Fibroblast of skin of left biceps (primary cell): ENCODE measurements around the gene SLC10A1.

Source experiments
- DNase-seq, 2 experiments: peaks; one replicate each; pipeline ENCODE4 v3.0.0-alpha.2; 2013; ENCODE audit warnings: low read depth in 2 of 2

The SLC10A1 gene

DNA sequence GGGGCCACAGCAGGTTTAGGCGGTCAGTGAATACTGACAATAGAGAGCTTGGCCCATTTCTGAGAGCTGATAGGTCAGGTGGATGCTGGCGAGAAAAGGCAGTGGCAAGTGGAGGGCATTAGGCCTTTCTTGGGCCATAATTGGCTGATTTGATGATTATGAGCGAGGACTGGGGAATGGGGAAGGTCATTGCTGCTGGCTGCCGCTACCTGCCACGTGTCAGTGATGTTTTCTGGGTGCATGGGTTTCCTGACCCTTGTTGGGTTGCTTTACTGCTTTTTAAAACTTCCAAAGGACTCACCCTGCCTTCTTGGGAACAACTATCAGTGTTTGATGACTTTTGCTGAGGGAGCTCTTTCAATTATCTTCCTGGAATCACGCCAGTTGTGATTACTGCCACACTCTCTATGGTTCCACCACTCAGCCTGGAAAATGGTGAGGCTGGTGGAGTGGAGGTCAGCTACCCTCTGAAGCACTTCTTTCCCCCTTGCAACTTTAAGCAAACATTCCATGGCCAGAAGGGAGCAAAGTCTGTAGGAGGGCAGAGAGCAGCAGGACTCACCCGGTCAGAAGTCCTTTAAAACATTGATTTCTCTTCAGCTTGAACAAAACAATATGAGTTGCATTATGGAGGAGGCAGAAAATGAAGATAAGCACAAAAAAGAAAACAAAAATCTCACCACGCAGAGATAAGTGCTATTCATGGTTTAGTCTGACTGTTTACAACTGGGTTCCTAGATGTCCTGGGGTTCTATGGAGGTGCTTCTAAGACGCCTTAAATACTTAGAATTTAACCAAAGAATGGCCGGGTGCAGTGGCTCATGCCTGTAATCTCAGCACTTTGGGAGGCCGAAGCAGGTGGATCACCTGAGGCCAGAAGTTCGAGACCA lies 12.1 kb upstream of the SLC10A1 start:
- DNase-seq: no peak

DNA sequence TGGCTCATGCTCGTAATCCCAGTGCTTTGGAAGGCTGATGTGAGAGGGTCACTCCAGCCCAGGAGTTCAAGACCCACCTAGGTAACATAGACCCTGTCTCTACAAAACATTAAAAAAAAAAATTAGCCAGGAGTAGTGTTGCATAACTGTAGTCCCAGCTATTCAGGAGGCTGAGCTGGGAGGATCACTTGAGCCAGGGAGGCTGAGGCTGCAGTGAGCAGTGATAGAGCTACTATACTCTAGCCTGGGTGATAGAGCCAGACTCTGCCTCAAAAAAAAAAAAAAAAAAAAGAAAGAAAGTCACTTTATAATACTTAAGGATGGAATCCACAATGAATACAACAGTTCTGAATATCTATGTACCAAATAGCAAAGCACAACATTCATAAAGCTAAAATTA lies 10.2 kb upstream of the SLC10A1 start:
- no peak for DNase-seq

DNA sequence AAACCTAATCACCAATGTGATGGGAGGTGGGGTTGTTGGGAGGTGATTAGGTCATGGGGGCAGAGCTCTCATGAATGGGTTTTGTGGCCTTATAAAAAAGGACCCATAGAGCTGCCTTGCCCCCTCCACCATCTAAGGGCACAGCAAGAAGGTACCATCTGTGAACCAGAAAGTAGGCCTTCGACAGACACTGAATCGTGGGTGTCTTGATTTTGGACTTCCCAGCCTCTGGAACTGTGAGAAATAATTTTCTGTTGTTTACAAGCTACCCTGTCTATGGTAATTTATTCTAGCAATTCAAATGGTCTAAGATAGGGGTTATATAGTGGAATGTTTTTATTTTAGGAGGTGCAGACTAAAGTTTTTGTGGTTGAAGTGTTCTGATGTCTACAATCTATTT lies 7.9 kb upstream of the SLC10A1 start:
- DNase-seq: no peak

DNA sequence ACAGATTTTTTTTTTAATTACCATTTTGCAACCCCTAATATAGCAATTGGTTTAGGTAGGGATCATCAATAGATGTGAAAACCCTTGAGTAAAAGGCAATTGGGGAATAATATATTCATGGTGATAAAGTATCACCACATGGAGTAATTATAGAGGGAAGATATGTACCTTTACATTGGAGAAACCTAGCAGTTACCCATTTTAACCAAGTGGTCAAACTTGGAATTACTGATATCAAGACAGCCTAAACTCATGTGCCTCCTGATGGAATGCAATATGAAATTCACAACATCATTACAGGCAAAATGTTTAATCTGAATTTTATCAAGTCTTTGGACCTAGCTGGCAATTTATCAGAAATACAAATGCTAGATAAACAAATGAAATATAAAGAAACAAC lies 6.7 kb upstream of the SLC10A1 start:
- no peak for DNase-seq

DNA sequence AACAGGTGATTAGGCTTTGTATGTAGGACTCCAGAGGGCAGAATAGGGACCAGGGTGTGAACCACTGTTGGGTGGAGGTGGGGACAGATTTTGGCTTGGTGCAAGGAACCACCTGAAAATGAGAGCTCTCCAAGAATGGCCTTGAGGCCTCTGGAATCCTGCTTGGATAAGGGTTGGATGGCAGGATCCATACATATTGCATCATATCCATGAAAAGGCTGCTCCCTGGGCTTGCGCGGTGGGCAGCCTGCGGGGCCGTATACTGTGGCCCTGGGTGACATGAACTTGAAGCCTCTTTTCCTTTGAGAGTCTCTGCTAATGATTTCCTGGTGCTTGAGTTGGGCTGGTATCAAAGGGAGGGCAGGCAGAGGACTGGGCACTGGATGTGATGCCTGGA lies 1.3 kb upstream of the SLC10A1 start:
- no peak for DNase-seq

DNA sequence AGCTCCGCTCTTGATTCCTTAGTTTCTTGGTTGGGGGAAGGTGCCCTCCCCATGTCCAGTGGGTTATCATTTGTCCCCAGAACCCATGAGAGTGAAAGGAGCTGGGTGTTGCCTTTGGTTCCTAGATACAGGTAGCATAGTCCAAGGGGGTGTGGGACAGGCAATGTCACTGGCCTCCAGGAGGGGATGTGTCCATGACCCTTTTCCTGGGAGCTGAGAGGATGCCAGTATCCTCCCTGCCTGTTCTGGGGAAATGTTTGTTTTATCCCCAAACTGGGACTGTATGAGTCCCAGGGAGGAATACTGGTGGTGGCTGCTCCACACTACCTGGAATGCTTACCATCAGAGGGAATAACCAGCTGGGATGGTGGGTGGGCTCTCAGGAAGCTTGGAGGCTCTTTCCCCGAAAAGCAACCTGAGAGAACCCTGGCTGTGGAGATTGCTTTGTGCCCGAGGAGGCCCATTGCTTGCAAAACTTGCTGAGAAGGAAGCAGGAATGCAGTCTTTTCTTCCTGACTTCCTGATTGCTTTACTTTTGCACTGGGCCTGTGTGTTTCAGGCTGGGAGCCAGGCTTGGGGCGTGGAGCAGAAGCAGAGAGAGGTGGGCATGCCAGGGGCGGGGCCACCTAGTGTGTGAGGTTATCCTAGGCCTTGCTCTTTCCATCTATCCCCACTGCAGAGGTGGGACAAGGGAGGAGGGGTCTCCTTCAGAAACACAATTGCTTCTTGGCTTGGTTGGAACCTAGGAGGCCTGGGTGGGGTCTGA lies 715 bp upstream of the SLC10A1 start:
- no peak for DNase-seq

DNA sequence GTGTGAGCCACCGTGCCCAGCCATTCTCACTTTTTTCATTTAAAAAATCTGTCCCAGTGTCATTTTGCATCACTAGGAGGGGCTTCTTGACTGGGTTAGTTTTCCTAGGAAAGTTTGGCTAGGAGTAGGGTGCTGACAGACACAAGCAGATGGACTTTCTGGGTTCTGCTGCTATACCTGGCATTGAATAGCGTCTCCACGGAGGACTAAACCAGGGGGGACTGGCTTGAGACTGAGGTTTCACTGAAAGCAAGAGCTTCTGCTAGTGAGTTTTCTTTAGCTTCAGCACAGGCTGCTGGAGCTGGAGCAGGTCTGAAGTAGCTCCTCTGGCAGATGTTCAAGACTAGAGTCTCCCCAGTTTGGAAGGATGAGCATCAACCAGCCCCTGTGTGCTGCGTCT lies 1.4 kb downstream of the SLC10A1 start:
- DNase-seq: no peak

DNA sequence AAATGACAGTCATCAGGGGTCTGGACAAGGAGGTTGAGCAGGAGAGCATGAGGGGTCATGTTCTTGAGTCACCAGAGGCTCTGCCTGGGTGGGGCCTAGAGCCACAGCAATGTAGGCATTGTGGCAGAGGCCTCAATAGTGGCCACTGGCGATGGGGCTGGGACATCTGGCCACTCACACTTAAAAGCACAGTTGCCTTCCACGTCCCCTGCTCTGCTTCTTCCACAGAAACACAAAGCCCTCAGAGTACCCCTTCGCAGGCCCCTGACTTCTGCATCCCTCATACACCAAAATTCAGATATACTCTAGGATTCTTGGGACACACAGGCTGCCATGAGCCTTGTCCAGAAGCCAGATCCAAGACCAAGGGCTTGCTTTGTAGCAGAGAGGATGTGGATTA lies 2.2 kb downstream of the SLC10A1 start:
- DNase-seq: no peak

DNA sequence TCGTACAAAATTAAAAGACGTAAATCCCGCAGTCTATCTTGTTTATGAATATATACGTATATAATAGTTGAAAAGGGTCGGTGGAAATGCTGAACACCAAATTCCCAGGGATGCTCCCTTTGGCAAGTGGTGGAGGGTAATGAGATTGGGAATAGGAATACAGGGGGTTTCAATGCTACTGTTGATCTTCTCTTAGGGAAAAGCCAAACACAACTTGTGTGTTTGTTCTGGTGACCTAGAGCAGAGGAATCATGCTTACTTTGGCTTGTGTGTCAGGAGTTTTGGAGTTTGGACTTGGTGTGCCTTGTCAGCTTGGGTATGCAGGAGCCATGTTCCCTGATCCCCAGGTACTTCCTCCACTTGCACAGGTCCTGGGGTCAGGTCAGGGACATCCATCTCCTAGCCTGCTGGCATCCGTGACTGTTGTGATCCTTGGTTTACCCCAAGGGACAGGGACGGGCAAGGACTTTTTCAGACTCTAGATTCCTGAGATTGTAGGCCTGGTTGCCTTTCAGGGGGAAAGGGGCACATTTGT lies 4.1 kb downstream of the SLC10A1 start:
- DNase-seq: no peak

DNA sequence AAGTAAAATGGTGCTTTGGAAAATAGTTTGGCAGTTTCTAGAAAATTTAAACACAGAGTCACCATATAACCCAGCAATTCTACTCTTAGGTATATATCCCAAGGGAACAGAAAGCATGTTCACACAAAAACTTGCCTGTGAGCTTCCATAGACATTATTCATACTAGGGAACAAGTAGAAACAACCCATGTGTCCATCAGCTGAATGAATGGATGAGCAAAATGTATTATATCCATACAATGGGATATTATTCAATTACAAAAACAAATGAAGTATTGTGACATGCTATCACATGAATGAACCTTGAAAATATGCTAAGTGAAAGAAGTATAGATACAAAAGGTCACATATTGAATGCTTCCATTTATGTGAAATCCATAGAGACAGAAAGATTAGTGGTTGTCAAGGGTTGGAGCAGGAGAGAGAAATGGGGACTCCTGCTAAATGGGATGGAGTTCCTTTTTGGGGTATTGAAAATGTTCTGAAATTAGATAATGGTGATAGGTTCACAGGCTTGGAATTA lies 7.9 kb downstream of the SLC10A1 start:
- DNase-seq: no peak

DNA sequence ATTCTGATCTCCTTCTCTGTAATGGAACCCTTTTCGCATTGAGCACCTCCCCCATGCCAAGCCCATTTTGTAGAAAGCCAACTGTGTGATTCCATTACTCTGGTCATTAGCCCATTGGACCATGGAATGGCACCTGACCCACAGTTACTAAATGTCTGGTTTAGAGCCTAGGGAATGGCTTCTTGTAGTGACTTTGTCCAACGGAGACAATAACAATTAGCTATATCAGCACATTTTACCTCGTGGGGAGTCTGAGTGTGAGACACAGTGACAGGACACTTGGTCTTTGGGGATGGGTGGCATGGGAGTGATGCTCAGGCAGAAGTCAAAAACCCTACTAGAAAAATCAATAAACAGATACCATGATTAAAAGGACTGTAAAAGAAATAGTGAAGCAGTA lies 10.4 kb downstream of the SLC10A1 start:
- no peak for DNase-seq

DNA sequence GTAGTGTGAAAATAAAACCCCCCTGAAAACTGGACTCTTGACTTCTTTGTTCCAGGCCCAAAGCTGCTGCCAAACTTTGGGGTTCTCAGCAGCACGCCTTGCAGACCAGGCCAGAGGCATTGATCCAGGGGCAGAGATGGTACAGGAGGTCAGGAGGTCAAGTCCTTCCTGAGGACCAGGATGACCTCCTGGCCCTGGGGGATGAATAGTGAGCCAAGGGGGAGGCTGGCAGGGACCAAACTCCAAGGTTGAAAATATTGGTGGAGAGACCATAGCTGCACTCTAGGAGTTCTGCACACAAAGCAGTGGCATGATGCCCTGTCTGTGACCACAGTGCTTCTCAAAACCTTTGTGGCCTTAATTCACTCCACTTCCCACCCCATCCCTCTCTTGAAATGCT lies 12.1 kb downstream of the SLC10A1 start:
- no peak for DNase-seq

DNA sequence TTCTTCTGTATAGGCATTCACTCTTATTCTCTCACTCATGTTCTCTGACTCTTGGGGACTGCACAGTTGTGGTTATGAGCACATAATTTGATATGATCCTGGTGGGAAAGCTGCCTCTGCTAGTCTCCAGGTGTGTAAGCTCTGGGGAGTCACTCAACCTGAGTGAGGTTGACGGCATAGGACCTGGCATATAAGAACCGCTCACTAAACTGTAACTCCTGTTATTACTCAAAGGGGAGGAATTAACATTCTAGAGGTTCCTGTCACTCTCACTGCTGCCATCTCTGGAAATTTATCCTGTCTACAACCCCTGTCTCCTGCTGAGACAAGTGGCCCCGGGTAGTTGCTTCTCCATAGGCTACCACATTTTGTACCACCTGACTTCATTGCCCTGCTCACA lies 16.1 kb downstream of the SLC10A1 start:
- DNase-seq: no peak

DNA sequence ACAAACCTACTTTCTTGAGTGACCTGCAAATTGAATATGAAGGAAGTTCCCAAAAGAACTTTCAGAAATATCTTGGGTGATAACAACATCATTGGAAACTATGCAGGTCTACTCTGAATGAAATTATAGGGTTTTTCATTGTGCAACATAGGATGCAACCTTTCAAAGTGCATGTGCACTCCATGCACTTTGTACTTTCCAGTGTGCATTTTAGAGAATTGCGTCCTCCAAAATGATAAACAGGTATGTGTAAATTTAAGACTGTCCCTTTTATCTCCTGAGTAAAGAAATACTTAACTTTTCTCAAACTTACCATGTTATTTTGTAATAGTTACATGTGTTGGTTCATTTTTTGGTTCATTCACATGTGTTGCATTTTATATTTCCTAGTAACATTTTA lies 16.9 kb downstream of the SLC10A1 start:
- no peak for DNase-seq

DNA sequence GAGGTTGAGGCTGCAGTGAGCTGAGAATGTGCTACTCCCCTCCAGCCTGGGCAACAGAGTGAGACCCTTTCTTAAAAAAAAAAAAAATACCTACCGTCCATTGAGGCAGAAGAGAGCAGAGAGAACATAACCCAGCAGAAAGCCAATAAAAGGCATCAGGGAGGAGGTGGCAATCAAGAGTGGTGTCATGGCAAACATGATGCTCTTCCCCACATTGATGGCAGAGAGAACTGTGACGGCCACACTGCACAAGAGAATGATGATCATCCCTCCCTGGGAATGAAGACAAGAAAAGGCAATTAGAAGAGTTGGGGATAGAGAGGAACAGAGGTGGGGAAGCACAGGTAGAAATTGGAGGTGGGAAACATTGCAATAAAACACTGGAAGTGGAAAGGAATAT lies 18.0 kb downstream of the SLC10A1 start:
- DNase-seq: no peak

DNA sequence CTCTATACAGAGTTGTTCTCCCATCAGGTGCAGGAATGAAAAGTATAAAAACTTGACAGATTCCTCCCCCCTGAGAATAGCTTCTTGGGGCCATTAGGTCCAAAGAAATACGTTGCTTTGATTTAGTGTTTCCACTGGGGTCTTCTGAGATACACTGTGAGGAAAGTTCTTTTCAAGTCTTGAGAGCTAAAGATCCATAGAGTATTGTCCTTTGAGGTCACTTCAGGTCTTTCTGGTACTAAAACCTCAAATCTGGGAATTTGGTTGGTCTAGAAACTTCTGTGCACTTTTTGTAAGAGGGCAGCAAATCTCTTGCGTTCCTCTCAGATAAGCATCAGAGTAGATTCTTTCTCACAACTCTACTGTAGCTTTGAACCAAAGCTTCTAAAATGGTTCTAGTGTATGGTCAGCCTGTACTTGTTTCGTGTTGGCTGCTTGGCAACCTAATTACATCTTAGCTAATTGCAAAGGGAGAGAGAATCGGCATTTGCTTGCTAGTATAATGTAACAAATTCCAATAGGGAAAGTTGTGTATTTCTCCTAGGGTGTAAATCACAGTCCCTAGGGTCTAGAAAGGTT lies 20.1 kb downstream of the SLC10A1 start:
- DNase-seq: no peak

DNA sequence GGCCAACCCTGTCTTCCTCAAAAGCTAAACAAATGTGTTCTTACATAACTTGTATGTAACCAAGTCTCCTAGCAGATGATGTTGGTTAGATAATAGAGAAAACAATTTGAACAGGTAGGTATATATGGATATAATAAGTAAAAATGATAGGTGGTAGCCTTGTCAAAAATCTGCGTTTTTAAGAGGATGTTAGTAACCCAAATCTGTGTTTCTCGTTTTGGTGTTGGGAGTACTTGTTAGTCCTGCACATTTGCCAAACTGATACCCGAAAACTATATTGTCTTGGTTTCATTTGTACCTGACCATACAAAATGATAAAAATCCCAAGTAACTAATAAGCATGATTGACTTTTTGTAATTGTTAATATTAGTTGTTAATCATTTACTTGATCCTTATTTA lies 22.0 kb downstream of the SLC10A1 start:
- DNase-seq: no peak

DNA sequence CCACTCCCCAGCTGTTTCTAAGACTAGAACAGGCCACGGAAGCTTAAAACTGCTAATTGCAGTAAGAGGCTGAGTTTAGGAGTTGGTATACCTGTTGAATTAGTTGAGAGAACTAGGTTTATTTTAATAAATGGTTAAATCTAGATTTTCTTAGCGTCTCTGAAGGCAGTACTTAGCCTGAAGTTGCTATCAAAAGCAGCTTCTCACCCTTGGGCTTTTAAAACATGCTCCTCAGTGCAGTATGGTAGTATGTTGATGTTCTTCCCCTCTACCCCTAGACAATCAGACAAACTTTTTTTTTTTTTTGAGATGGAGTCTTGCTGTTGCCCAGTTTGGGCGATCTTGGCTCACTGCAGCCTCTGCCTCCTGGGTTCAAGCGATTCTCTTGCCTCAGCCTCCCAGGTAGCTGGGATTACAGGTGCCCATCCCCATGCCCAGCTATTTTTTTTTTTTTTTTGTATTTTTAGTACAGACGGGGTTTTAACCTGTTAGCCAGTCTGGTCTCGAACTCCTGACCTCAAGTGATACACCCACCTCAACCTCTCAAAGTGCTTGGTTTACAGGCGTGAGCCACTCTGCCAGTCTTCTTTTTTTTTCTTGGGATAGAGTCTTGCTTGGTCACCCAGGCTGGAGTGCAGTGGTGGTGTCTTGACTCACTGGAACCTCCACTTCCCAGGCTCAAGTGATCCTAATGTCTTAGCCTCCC lies 23.3 kb downstream of the SLC10A1 start:
- no peak for DNase-seq

DNA sequence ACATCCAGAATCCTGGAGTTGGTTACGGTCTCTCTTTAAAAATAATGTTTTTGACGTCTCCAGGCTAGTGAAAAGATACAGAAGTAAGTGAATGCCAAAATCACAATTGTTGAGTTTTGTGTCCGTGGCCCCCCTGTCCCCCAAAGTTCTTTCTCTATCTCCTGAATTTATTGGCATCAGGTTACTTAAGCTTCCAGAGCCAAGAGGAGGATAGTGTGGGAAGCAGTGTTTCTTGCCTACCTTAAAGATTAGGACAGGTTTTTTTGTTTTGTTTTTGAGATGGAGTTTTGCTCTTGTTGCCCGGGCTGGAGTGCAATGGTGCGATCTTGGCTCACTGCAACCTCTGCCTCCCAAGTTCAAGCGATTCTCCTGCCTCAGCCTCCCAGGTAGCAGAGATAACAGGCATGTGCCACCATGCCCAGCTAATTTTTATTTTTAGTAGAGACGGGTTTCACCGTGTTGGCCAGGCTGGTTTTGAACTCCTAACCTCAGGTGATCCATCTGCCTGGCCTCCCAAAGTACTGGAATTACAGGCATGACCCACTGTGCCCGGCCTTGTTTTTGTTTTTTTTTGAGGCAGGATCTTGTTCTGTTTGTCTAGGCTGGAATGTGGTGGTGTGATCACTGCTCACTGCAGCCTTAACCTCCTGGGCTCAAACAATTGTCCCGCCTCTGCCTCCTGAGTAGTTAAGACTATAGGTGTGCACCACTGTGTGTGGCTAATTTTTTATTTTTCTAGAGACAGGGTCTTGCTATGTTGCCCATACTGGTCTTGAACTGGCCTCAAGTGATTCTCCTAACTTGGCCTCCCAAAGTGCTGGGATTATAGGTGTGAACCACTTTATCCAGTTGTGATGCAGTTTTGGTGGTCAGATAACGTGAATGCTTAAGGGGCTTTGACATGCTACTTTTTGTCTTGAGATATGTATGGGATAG lies 24.7 kb downstream of the SLC10A1 start:
- DNase-seq: no peak

DNA sequence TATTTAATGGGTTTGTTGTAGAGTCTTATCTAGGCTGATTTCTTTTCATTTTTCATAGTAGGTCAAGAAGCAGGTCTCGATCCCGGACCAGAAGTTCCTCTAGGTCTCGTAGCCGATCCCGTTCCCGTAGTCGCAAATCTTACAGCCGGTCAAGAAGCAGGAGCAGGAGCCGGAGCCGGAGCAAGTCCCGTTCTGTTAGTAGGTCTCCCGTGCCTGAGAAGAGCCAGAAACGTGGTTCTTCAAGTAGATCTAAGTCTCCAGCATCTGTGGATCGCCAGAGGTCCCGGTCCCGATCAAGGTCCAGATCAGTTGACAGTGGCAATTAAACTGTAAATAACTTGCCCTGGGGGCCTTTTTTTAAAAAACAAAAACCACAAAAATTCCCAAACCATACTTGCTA lies 25.9 kb downstream of the SLC10A1 start:
- DNase-seq: no peak

DNA sequence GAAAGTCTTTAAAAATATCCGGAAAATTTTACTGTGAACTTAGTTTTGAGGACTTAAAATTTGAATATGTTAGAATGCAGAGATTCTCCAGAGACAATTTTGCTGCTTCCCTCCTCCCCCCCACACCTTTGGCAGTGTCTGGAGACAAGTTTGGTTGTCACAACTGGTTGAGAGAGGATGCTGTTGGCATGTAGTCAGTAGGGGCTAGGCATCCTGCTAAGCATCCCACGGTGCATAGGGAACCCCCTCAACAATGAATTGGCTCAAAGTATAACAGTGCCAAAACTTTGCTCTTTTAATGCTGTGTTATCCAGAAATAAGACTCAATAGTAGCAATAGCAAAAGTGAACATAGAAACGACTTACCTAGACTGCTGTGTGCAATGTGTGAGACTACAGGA lies 26.5 kb downstream of the SLC10A1 start:
- no peak for DNase-seq
